ENCODE data around the gene ZFX.

The ZFX gene

GRCh38 chrX:24202465-24203031 is 53.0 kb downstream of the ZFX start:
- no peak for DNase-seq (ENCODE audit: low spot score)

DNA sequence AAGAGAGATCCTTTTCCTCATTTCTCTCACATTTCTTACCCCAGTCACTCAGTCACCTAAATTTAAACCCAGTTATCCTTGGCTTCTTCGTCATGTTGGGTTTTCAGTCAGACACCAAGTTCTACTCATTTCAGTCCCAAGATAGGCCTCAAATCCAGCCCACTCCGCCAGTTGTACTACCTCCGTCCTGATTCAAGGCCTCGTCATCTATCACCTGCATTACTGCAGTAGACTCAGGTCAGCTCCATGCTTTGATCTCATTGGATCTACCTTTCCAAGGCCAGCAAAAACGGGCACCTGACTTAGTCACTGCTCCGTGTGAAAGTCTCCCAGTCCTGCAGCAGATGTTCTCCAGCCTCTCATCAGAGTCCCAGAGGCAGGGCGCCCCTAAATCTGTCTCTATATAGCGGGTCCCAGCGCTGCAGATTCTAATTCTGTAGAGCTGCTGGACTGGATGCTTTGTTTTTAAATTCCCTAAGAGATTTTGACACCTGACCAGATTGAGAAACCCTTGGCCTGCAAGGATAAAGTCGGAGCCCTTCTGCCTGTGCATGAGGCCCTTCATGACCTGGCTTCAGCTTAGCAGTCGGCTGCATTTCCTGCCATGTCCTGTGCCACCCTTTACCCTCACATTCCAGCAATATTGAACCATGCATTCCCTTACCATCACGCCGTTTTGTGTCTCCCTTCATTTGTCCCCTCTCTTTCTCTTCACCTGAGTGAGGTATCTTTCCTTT is 53.7 kb downstream of the ZFX start:
- no peak for DNase-seq (ENCODE audit: low spot score)

GRCh38 chrX:24204331-24204730 is 54.8 kb downstream of the ZFX start:
- no peak for DNase-seq (ENCODE audit: low spot score)

- DNase-seq (ENCODE audit: low spot score) = no peak
Measured at GRCh38 chrX:24204958-24205357, 55.4 kb downstream of the ZFX start.

GRCh38 chrX:24207826-24208225 is 58.3 kb downstream of the ZFX start:
- no peak for DNase-seq (ENCODE audit: low spot score)

DNA sequence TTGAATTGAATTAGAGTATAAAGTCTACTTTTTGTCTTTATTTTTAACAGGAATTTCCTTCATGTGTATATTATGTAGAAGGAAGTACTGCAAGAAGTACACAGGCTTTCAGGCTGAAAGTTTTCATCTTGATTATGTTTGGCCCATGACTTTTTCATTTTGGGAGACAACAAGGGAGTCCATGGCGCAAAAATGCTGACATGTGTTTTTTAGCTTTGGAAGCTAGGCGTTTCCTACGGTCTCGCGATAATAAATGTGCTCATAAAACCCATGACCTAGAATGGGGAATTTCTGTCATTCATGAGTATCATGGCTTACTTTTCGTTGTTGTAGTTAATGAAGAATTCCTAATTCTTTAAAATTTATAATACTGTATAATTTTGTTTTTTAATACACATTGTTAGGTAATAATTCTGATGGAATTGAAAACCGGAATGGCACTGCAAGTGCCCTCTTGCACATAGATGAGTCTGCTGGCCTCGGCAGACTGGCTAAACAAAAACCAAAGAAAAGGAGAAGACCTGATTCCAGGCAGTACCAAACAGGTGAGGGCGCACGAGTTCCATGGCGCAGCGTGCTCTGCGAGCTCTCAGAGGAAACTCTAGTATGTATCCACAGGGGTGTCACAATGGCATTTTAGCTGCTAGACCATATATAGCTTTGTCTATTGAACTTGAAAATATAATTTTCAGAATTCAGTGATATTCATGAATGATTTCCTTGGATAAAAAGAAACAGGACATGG is 59.1 kb downstream of the ZFX start:
- DNase-seq (ENCODE audit: low spot score) = no peak

- no peak for DNase-seq (ENCODE audit: low spot score)
Measured at GRCh38 chrX:24210190-24210589, 60.7 kb downstream of the ZFX start.

DNA sequence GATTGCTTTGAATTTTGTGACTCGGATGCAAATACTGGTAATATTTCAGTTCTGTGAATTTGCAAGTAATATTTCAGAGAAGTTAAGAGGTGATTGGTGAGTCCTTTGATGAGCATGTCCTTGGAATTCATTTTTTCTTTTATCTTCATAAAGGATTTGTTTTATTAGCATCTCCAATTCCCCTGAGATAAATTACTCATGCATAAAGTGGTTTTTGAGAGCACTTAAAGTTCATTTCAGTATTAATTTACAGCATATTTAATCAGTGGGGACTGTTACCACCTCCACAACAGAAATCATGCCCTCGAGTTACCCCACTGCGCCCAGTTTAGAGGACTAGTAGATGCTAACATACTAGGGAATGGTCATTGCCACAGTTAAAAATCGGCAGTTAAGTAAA is 65.0 kb downstream of the ZFX start:
- DNase-seq (ENCODE audit: low spot score) = no peak

GRCh38 chrX:24215272-24215671 is 65.7 kb downstream of the ZFX start:
- DNase-seq (ENCODE audit: low spot score) = no peak

DNA sequence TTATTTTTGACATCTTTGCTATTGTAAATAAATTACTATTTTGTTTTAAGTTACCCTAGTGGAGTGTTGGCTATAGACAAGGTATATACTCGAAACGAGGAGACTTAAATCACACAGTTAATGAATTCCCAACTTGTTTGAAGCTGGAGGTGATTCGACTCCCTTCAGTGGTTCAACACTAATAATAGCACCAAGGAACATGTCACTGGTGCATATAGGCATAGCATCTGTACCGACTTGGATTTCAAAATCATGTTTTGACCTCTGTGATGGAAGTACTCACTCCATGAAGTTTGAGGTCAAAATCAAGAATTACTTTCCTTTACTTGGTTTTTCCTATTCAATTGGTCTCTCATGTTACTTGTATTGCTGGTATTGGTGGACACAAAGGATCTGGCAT is 66.5 kb downstream of the ZFX start:
- DNase-seq (ENCODE audit: low spot score) = no peak

DNA sequence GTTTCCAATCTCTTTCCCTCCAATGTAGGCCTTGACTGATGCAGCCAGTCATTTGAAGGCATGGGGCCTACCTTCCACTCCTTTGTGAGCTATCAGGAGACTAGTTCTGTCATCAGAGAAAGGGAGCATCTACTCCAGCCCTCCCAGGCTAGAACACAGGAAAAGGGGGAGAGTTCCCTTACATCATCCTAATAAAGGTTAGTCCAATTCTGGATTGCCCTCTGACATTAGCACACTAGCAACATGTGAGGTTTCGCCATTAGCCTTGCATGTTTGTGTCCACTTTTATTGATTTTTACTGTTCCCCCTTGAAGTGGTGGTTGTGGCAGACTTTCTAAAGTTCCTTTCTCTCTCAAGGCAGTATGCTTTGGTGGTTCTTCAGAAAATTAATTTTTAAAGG is 67.3 kb downstream of the ZFX start:
- no peak for DNase-seq (ENCODE audit: low spot score)

GRCh38 chrX:24219320-24219719 is 69.8 kb downstream of the ZFX start:
- DNase-seq (ENCODE audit: low spot score) = no peak

DNA sequence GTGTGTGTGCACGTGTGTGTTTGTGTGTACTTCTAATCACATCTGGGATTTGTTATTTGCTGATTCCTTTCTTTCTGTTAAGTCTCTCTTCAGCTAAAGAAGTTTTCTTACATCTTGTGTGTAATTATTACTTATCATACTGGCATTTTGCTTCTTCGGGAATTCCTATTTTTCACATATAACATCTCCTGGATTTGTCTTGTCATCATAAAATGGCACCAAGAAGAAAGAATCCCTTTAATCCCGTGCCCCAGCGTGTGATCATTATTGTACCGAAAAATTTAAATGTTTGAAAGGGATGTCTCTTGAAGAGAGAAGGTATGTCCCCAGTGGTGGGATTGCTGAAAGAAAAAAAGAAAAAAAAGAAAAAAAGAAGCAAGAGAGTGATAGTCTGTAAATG is 72.3 kb downstream of the ZFX start:
- no peak for DNase-seq (ENCODE audit: low spot score)

DNA sequence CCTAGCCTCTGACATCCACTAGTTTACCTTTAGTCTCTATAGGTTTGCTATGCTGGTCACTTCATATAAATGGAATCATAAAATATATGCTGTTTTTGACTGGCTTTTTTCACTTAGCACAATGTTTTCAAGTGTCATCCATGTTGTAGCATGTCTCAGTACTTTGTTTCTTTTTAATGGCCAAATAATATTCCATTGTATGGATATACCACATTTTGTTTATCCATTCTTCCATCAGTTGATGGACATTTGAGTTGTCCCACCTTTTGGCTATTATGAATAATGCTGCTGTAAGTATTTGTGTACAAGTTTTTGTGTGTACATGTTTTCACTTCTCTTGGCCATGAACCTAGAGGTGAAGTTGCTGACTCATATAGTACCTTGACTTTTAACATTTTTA is 75.7 kb downstream of the ZFX start:
- DNase-seq (ENCODE audit: low spot score) = no peak

- no peak for DNase-seq (ENCODE audit: low spot score)
Measured at GRCh38 chrX:24226176-24226575, 76.6 kb downstream of the ZFX start.

DNA sequence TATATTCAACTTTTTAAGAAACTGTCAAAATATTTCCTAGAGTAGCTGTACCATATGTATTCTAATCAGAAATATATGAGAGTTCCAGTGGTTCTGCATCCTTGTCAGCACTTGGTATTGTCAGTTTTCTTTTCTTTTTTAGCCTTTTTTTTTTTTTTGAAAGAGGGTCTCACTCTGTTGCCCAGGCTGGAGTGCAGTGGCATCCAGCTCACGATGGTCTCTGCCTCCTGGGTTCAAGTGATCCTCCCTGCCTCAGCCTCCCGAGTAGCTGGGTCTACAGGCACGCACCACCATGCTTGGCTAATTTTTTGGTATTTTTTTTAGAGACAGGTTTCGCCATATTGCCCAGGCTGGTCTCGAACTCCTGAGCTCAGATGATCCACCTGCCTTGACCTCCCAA is 79.1 kb downstream of the ZFX start:
- no peak for DNase-seq (ENCODE audit: low spot score)

DNA sequence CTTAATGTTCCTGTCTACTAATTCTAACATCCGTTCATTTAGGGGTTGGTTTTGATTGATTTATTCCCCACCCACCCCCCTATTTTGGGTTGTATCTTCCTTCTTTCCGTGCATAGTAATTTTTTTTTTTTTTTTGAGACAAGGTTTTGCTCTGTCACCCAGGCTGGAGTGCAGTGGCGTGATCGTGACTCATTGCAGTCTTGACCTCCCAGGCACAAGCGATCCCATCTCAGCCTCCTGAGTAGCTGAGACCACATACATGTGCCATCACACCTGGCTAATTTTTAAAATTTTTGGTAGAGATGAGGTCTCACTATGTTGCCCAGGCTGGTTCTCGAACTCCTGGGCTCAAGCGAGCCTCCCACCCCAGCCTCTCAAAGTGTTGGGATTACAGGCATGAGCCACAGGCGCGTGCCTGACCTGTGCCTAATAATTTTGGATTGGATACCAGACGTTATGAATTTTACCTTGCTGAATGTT is 79.9 kb downstream of the ZFX start:
- no peak for DNase-seq (ENCODE audit: low spot score)

DNA sequence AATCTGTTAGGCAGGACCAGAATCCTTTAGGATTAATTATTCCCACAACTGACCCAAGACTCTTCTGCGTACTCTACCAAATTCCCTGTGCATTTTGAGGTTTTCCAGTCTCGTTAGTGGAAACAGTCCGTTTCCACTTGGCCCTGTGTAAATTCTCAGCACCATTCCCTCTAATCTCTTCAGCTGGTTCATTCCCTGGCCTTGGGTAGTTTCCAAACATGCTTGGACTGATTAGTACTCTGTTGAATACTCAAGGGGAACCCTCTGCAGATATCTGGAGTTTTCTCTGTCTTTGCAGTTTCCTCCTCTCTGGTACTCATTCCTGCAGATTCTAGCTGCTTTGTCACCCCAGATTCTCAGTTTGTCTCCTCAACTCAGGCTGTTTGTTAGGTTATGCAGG is 80.4 kb downstream of the ZFX start:
- no peak for DNase-seq (ENCODE audit: low spot score)

DNA sequence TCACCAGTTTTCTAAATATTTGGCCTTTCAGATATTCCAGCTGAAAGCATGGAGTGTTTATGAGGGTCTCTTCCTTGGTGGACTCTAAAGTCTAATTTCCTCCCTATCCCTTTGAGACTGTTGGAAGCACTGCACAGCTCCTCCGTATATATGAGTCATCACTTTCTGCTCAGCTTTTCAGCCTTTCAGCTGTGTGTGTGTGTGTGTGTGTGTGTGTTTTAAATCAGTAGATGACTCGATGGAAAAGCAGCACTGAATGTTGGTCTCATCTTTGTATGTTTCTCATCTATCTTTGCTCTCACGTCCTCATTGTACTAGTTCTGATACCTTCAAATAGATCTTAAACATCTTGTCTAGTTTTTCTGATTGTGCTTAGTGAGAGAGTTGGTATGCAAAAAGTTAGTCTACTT is 81.6 kb downstream of the ZFX start:
- DNase-seq (ENCODE audit: low spot score) = no peak

DNA sequence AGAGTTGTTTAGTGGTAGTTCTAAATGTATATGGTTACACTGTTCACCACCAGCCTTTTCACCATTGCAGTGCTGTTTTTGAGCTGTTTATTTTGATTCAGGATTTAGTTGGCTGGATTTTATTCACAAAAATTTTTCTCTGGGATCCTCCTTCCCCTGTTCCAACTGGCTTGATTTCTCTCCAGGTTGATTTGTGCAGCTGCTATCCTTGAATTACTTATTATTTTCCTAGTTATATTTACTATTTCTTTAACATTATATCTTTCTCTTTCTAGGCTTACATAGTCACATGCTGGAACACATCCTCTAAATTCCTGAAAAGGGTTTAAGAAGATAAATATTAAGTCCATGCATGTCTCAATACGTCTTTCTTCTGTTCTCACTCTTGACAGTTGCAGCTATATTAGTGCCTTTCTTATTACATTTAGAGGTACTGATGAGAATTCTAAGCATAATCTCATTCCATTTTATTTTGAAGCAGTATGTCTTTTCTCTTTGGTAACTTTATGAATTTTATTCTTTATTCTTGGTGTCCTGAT is 82.2 kb downstream of the ZFX start:
- DNase-seq (ENCODE audit: low spot score) = no peak

DNA sequence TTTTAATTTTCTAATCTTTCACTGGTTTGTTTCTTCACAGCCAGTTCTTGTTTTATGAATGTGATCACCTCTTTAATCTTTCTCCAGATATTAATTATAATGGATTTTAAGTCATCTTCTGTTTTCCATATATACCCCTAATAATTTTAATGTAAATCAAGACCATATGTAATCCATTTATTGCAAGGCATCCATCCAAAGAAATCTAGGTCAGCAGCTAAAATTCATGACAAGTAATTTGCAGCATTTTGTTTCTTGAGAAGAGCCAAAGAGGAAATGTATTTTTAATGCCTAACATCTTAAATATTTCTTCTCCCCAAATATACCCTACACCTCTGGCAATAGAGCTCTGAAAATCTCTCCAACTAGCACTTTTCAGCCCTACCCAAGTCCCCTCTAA is 83.3 kb downstream of the ZFX start:
- no peak for DNase-seq (ENCODE audit: low spot score)

GRCh38 chrX:24235084-24235710 is 85.7 kb downstream of the ZFX start:
- DNase-seq (ENCODE audit: low spot score) = no peak

Measured in cerebellar cortex (tissue), 1 donor.